ENCODE measurements around the gene PIGZ.

Gene PIGZ

GRCh38 chr3:196981657-196982056, 13.0 kb upstream of the PIGZ start:
- no peak for DNase-seq

- no peak for DNase-seq
Measured at GRCh38 chr3:196979545-196979944, 10.9 kb upstream of the PIGZ start.

GRCh38 chr3:196976941-196977340, 8.3 kb upstream of the PIGZ start:
- DNase-seq, result no peak

GRCh38 chr3:196975349-196975748, 6.7 kb upstream of the PIGZ start:
- no peak for DNase-seq

GRCh38 chr3:196974661-196975060, 6.0 kb upstream of the PIGZ start:
- no peak for DNase-seq

- no peak for DNase-seq
Measured at GRCh38 chr3:196971094-196971698, 2.6 kb upstream of the PIGZ start.

GRCh38 chr3:196970547-196971093, 2.0 kb upstream of the PIGZ start:
- DNase-seq, result no peak

GRCh38 chr3:196969660-196970546, 1.3 kb upstream of the PIGZ start:
- DNase-seq, result peak; percentile 73 to 92 (median 85)

GRCh38 chr3:196969134-196969659, 564 bp upstream of the PIGZ start:
- peak; percentile 84 to 91 (median 86) for DNase-seq

- no peak for DNase-seq
Measured at GRCh38 chr3:196967412-196968232, 1.0 kb downstream of the PIGZ start.

- DNase-seq, result no peak
Measured at GRCh38 chr3:196966526-196967401, 1.9 kb downstream of the PIGZ start.

GRCh38 chr3:196965804-196966173, 2.8 kb downstream of the PIGZ start:
- DNase-seq, result no peak

- DNase-seq, result no peak
Measured at GRCh38 chr3:196965112-196965803, 3.4 kb downstream of the PIGZ start.

- no peak for DNase-seq
Measured at GRCh38 chr3:196963631-196963953, 5.0 kb downstream of the PIGZ start.

- no peak for DNase-seq
Measured at GRCh38 chr3:196962930-196963630, 5.6 kb downstream of the PIGZ start.

- DNase-seq, result no peak
Measured at GRCh38 chr3:196962108-196962929, 6.3 kb downstream of the PIGZ start.

- DNase-seq, result no peak
Measured at GRCh38 chr3:196954832-196955231, 13.8 kb downstream of the PIGZ start.

- DNase-seq, result no peak
Measured at GRCh38 chr3:196951371-196951770, 17.3 kb downstream of the PIGZ start.

GRCh38 chr3:196949750-196950149, 18.9 kb downstream of the PIGZ start:
- no peak for DNase-seq

GRCh38 chr3:196949285-196949619, 19.4 kb downstream of the PIGZ start:
- DNase-seq, result no peak
